Rectal smooth muscle tissue (tissue), 1 donor: Measurements from ENCODE around the gene UNC5B.

Experiments
- H3K27ac ChIP-seq: one replicate; pipeline ENCODE4 v1.7.0; 2013; ENCODE audit warnings: low read depth, low read length, inconsistent platforms
- H3K27me3 ChIP-seq: one replicate; pipeline ENCODE4 v1.7.0; 2013; ENCODE audit warnings: low read length; ENCODE audit not compliant: control insufficient read depth, insufficient read depth
- H3K36me3 ChIP-seq: one replicate; pipeline ENCODE4 v1.7.0; 2013; ENCODE audit warnings: low read length; ENCODE audit not compliant: control insufficient read depth, insufficient read depth
- H3K4me1 ChIP-seq: one replicate; pipeline ENCODE4 v1.7.0; 2013; ENCODE audit warnings: low read length; ENCODE audit not compliant: control insufficient read depth, insufficient read depth
- H3K4me3 ChIP-seq: one replicate; pipeline ENCODE4 v1.7.0; 2013; ENCODE audit warnings: low read length
- H3K9ac ChIP-seq: one replicate; pipeline ENCODE4 v1.7.0; 2013; ENCODE audit warnings: low read length

The UNC5B gene

DNA sequence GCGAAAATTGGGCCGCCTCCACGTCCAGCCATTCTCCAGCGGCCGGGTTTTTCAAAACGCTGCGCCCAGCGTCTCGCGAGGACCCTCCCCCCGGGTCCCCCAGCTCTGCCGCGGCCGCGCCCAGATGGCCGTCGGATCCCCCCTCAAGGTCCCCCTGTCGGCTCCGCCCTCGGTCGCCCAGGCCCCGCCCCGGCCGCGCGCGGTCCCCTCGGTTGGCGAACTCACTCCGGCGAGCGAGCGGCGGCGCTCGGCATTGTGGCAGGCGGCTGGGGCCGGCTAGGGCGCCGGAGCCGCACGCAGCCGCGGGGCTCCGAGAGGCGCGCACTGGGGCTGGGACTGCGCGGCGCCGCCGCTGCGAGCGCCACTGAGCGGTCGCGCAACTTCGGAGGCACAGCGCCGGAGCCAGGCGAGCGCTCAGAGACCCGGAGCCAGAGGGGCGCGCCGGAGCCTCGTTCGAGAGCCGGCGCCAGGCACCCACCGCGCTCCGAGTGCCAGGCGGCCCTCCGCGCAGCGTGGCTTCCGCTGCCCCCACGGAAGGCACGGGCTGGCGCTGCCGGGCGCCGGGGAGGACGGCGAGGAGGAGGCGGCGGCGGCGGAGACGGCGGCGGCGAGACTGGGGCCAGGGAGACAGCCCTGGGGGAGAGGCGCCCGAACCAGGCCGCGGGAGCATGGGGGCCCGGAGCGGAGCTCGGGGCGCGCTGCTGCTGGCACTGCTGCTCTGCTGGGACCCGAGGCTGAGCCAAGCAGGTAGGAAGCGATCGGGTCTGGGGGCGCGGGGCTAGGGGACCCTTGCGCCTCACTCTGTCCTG, at the start of gene UNC5B:
Gene UNC5B, plus strand, starts transcription at position 253 of the 809 bp plus-strand sequence. Its CDS starts 416 bp downstream, at position 669.
- no peaks in the 10 kb centered on the region for H3K36me3 ChIP-seq
- peaks cover 4% of the 10 kb centered on the region for H3K4me1 ChIP-seq
- H3K9ac ChIP-seq, result peak within 1 kb of the TSS; percentile 17
- H3K27me3 ChIP-seq, result peaks cover 21% of the 10 kb centered on the region
- peak within 1 kb of the TSS; percentile 82 for H3K4me3 ChIP-seq
- peak within 1 kb of the TSS; percentile 57 for H3K27ac ChIP-seq

GRCh38 chr10:71173466-71173865, 38.9 kb upstream of the UNC5B start:
- Histone ChIP-seq H3K4me3 (no peak overlapping the region), H3K27ac (no peak overlapping the region), H3K27me3 (no peaks in the 10 kb centered on the region)

GRCh38 chr10:71176661-71177060, 35.7 kb upstream of the UNC5B start:
- H3K27ac ChIP-seq, result no peak overlapping the region
- H3K4me3 ChIP-seq, result no peak overlapping the region
- H3K4me1 ChIP-seq, result no peaks in the 10 kb centered on the region
- no peaks in the 10 kb centered on the region for H3K27me3 ChIP-seq
- H3K36me3 ChIP-seq, result no peaks in the 10 kb centered on the region
- no peak overlapping the region for H3K9ac ChIP-seq

More at GRCh38 chr10:71173466-71173865, 38.9 kb upstream of the UNC5B start:
- no peaks in the 10 kb centered on the region for H3K4me1 ChIP-seq
- H3K9ac ChIP-seq, result no peak overlapping the region
- no peaks in the 10 kb centered on the region for H3K36me3 ChIP-seq

GRCh38 chr10:71177651-71178199, 34.6 kb upstream of the UNC5B start:
- Histone ChIP-seq H3K9ac (no peak overlapping the region), H3K4me3 (no peak overlapping the region), H3K27ac (no peak overlapping the region), H3K27me3 (no peaks in the 10 kb centered on the region), H3K36me3 (no peaks in the 10 kb centered on the region), H3K4me1 (no peaks in the 10 kb centered on the region)

GRCh38 chr10:71178880-71179279, 33.5 kb upstream of the UNC5B start:
- H3K4me1 ChIP-seq, result no peaks in the 10 kb centered on the region
- no peak overlapping the region for H3K9ac ChIP-seq
- no peak overlapping the region for H3K27ac ChIP-seq
- no peaks in the 10 kb centered on the region for H3K27me3 ChIP-seq
- H3K4me3 ChIP-seq, result no peak overlapping the region
- H3K36me3 ChIP-seq, result no peaks in the 10 kb centered on the region

DNA sequence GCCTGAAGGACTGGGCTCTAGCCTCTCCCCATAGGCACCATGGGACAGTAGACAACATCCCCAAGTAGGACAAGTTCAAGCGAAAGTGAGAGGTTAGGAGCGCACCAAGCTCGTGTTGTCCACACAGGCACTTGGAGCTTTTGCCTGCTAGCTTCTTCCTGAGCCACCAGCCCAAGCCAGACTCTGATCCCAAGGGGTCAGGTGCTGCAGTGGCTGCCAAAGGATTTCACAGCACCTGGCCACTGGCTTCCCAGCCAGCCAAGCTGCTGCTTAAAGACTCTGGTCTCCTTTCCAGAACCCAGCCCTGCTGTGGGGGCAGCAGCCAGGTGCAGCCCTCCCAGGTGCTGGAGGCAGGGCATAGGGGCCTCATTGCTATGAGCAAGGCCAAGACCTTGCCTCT, 33.0 kb upstream of the UNC5B start:
- H3K36me3 ChIP-seq, result no peaks in the 10 kb centered on the region
- H3K27ac ChIP-seq, result no peak overlapping the region
- peaks cover 1% of the 10 kb centered on the region for H3K27me3 ChIP-seq
- no peaks in the 10 kb centered on the region for H3K4me1 ChIP-seq
- no peak overlapping the region for H3K4me3 ChIP-seq
- no peak overlapping the region for H3K9ac ChIP-seq

- Histone ChIP-seq H3K4me1 (no peaks in the 10 kb centered on the region), H3K27ac (no peak overlapping the region), H3K9ac (no peak overlapping the region), H3K36me3 (no peaks in the 10 kb centered on the region), H3K27me3 (peaks cover 3% of the 10 kb centered on the region), H3K4me3 (no peak overlapping the region)
Observed at GRCh38 chr10:71184421-71184820, 27.9 kb upstream of the UNC5B start.

- peaks cover 3% of the 10 kb centered on the region for H3K27me3 ChIP-seq
Observed at GRCh38 chr10:71185209-71185608, 27.2 kb upstream of the UNC5B start.

GRCh38 chr10:71187197-71187596, 25.2 kb upstream of the UNC5B start:
- Histone ChIP-seq H3K27ac (no peak overlapping the region), H3K9ac (no peak overlapping the region), H3K36me3 (no peaks in the 10 kb centered on the region), H3K27me3 (peaks cover 3% of the 10 kb centered on the region), H3K4me1 (no peaks in the 10 kb centered on the region), H3K4me3 (no peak overlapping the region)

More at GRCh38 chr10:71185209-71185608, 27.2 kb upstream of the UNC5B start:
- Histone ChIP-seq H3K4me1 (no peaks in the 10 kb centered on the region), H3K27ac (no peak overlapping the region), H3K9ac (no peak overlapping the region), H3K36me3 (no peaks in the 10 kb centered on the region), H3K4me3 (no peak overlapping the region)

- Histone ChIP-seq H3K9ac (no peak overlapping the region), H3K4me1 (no peaks in the 10 kb centered on the region), H3K4me3 (no peak overlapping the region), H3K27ac (no peak overlapping the region), H3K27me3 (peaks cover 3% of the 10 kb centered on the region), H3K36me3 (no peaks in the 10 kb centered on the region)
Observed at GRCh38 chr10:71187600-71187999, 24.8 kb upstream of the UNC5B start.

DNA sequence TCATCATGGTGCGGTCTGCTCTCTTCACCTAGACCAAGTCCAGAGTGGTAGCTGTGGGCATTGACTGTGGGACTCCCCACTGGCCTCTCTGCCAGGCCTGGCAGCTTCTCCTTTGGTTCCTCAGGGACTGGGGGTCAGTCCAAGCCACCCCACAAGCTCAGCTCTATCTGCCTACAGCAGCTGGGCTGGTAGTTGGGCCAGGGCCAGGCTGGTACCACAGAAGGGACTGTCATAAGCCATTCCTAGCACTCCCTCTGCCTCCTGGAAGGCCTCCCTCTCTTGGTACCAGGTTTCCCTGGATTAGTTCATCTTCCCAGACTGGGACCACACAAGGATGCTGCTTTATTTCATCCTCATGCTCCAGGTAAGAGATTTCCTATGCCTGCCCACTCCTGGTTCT, 24.2 kb upstream of the UNC5B start:
- H3K27ac ChIP-seq, result no peak overlapping the region
- H3K4me1 ChIP-seq, result no peaks in the 10 kb centered on the region
- no peak overlapping the region for H3K4me3 ChIP-seq
- no peak overlapping the region for H3K9ac ChIP-seq
- peaks cover 3% of the 10 kb centered on the region for H3K27me3 ChIP-seq
- H3K36me3 ChIP-seq, result no peaks in the 10 kb centered on the region

GRCh38 chr10:71191019-71191418, 21.4 kb upstream of the UNC5B start:
- no peaks in the 10 kb centered on the region for H3K27me3 ChIP-seq
- H3K4me1 ChIP-seq, result no peaks in the 10 kb centered on the region
- H3K9ac ChIP-seq, result no peak overlapping the region
- H3K27ac ChIP-seq, result no peak overlapping the region
- no peak overlapping the region for H3K4me3 ChIP-seq
- no peaks in the 10 kb centered on the region for H3K36me3 ChIP-seq
